Prostate gland (tissue), 2 donors: ENCODE results near the gene PYCR2. TPM values are rescaled to one million over a fixed set of nuclear protein-coding genes. Genes with fewer than 3 reads are reported as not detected.

Experiments
- DNase-seq: peaks from one replicate; pipeline ENCODE4 v3.0.0-alpha.2; 2019; ENCODE audit warnings: low spot score
- H3K27ac ChIP-seq, 2 donors: fragments of 200-600 bp; sonication (generic); 2 replicates each; pipeline ENCODE4 v1.5.1; 2017 to 2019
- H3K27me3 ChIP-seq: fragments of 200-600 bp; sonication (generic); replicated peaks from 2 replicates; pipeline ENCODE4 v1.5.1; 2019; ENCODE audit not compliant: insufficient read depth
- H3K36me3 ChIP-seq, 2 donors: fragments of 200-600 bp; sonication (generic); 1 replicate in 1 of 2; 2 replicates in 1 of 2; pipeline versions ENCODE4 v1.5.1 to v1.8.1; 2017 to 2019
- H3K4me1 ChIP-seq: fragments of 200-600 bp; sonication (generic); replicated peaks from 2 replicates; pipeline ENCODE4 v1.5.1; 2019
- H3K4me3 ChIP-seq, 2 donors: fragments of 200-600 bp; sonication (generic); 2 replicates each; pipeline ENCODE4 v1.5.1; 2017 to 2019
- H3K9me3 ChIP-seq: fragments of 200-600 bp; sonication (generic); 2 replicates; pipeline ENCODE4 v1.5.1; 2017
- CTCF ChIP-seq, 4 experiments: fragments of 200-600 bp in 2 of 4; fragments of 450-650 bp in 2 of 4; sonication (generic) in 2 of 4; IDR thresholded peaks; 1 replicate in 3 of 4; 2 replicates in 1 of 4; pipeline ENCODE4 v1.5.1; 2016 to 2019; ENCODE audit warnings: antibody characterized with exemption in 4 of 4, mild to moderate bottlenecking in 2 of 4, moderate library complexity in 2 of 4
- POLR2A ChIP-seq: fragments of 450-650 bp; IDR thresholded peaks from one replicate; pipeline ENCODE4 v1.6.1; 2016; ENCODE audit warnings: antibody characterized with exemption, mild to moderate bottlenecking
- POLR2AphosphoS5 ChIP-seq: sonication (generic); formaldehyde crosslinking; IDR thresholded peaks from one replicate; pipeline ENCODE4 v1.6.1; 2017; ENCODE audit warnings: antibody characterized with exemption
- WGBS: methylation state at CpG from one replicate; pipeline ENCODE4 v1.1.5; 2018; 5-methylcytosine and 5-hydroxymethylcytosine counted together
- intact Hi-C: fragments of 100-400 bp; cut with DNase I; formaldehyde crosslinking; loops from one replicate; pipeline ENCODE4 v1.14.2; 2022
- microRNA-seq: library from miRNA; unstranded; fragments of <30 nt; microRNA quantifications from one replicate; pipeline ENCODE4, GENCODE V29; 2016
- small RNA-seq, 2 donors: library from RNA; depleted of rRNA; stranded (forward); fragments of <200 nt; gene quantifications; one replicate each; pipeline ENCODE3, GENCODE V24; 2016
- total RNA-seq, 2 donors: library from RNA; depleted of rRNA; stranded (reverse); fragments of >200 nt; gene quantifications; one replicate each; pipeline ENCODE4 v1.1.0, GENCODE V29; 2016

Gene PYCR2
- total RNA-seq, 2 donors from 2014 or later = 70.8 to 80.2 TPM

- Histone ChIP-seq H3K36me3 (peaks cover 1 to 17% of the 10 kb centered on the region in 2 donors), H3K4me1 (no peaks in the 10 kb centered on the region), H3K9me3 (no peaks in the 10 kb centered on the region), H3K27ac (no peak overlapping the region), H3K4me3 (no peak overlapping the region), H3K27me3 (no peaks in the 10 kb centered on the region)
- DNase-seq = no peak
- 19% methylated on average over 3 of the region's 3 CpGs for WGBS
- TF ChIP-seq POLR2AphosphoS5 = no peak
- no peak for TF ChIP-seq CTCF (IDR thresholded peaks at IDR 0.05)
- no peak for TF ChIP-seq POLR2A
- intact Hi-C loops = no loop called here
Observed at GRCh38 chr1:225870911-225871310, 53.1 kb downstream of the PYCR2 start.

Small RNA genes within 50 kb of the gene (microRNA-seq; reads per million reads assigned to microRNA genes)
- gene MIR6741 = 0.67 reads per million

Small RNA genes within 50 kb of the gene (small RNA-seq; reads per million reads assigned to genes)
- gene AL117348.1 = 0 reads per million in 2 donors
- 0 reads per million in 2 donors for gene NDUFA3P3

Other genes starting within 250 kb of the PYCR2 start
- gene SRP9, start 146.4 kb downstream of the PYCR2 start, total RNA-seq = 100 to 1,000 TPM; 168 to 324 TPM
- 100 to 1,000 TPM; 151 to 232 TPM for gene EPHX1, start 114.1 kb downstream of the PYCR2 start, total RNA-seq
- 100 to 1,000 TPM; 141 to 192 TPM for gene TMEM63A, start 41.9 kb downstream of the PYCR2 start, total RNA-seq
- 1 to 10 TPM; 1.7 to 2.0 TPM for gene LEFTY1, start 35.1 kb downstream of the PYCR2 start, total RNA-seq
- 1 to 10 TPM in 1 of 2 donors, not detected in 1; 7.9 TPM for gene LEFTY2, start 17.0 kb upstream of the PYCR2 start, total RNA-seq
- gene SDE2, start 75.1 kb upstream of the PYCR2 start, total RNA-seq = 10 to 100 TPM; 19.9 to 24.8 TPM
- 100 to 1,000 TPM; 400 to 481 TPM for gene H3-3A, start 138.5 kb upstream of the PYCR2 start, total RNA-seq